Upper lobe of left lung (tissue), 6 donors: ENCODE data around the gene SNCB. TPM values are rescaled to one million over a fixed set of nuclear protein-coding genes. Genes with fewer than 3 reads are reported as not detected.

Source experiments
- ATAC-seq, 2 donors: fragments of 200-7000 bp; cut with Tn5 transposase; one replicate each; pipeline ENCODE4 v1.9.1; 2022; ENCODE audit warnings: mild to moderate bottlenecking in 2 of 2, moderate library complexity in 2 of 2; ENCODE audit not compliant: low FRiP score in 2 of 2
- DNase-seq, 2 donors: peaks; one replicate each; pipeline ENCODE4 v3.0.0-alpha.2; 2019 to 2020
- H3K27ac ChIP-seq, 4 donors: fragments of 200-600 bp; sonication (generic); one replicate each; pipeline ENCODE4 v1.5.1; 2016 to 2019
- H3K27me3 ChIP-seq, 4 donors: fragments of 200-600 bp; sonication (generic); one replicate each; pipeline ENCODE4 v1.5.1; 2017 to 2019
- H3K36me3 ChIP-seq, 4 donors: fragments of 200-600 bp; sonication (generic); one replicate each; pipeline ENCODE4 v1.5.1; 2016 to 2019
- H3K4me1 ChIP-seq, 4 donors: fragments of 200-600 bp; sonication (generic); one replicate each; pipeline ENCODE4 v1.5.1; 2018 to 2019
- H3K4me3 ChIP-seq, 4 donors: fragments of 200-600 bp; sonication (generic); one replicate each; pipeline ENCODE4 v1.5.1; 2017 to 2019; ENCODE audit warnings: mild to moderate bottlenecking in 2 of 4, moderate library complexity in 1 of 4
- H3K9me3 ChIP-seq, 4 donors: fragments of 200-600 bp; sonication (generic); one replicate each; pipeline ENCODE4 v1.5.1; 2018 to 2019
- EP300 ChIP-seq, 4 donors: sonication (generic); formaldehyde crosslinking; IDR thresholded peaks; one replicate each; pipeline ENCODE4 v1.5.1; 2017; ENCODE audit warnings: antibody characterized with exemption in 4 of 4, control low read depth in 2 of 4
- POLR2A ChIP-seq, 4 donors: fragments of 450-650 bp; IDR thresholded peaks; one replicate each; pipeline ENCODE4 v1.5.1; 2016 to 2017; ENCODE audit warnings: antibody characterized with exemption in 4 of 4, mild to moderate bottlenecking in 2 of 4
- POLR2AphosphoS5 ChIP-seq, 2 donors: sonication (generic); formaldehyde crosslinking; IDR thresholded peaks; one replicate each; pipeline ENCODE4 v1.5.1; 2017; ENCODE audit warnings: antibody characterized with exemption in 2 of 2
- WGBS, 2 donors: methylation state at CpG; one replicate each; pipeline ENCODE4 v1.1.5; 2017 to 2018; 5-methylcytosine and 5-hydroxymethylcytosine counted together
- total RNA-seq, 6 donors: library from RNA; depleted of rRNA in 4 of 6; stranded (reverse); fragments of >200 nt in 4 of 6; gene quantifications; one replicate each; pipeline versions ENCODE4 v1.1.0 to v1.2.1, GENCODE V29; 2016 to 2021
- TF ChIP-seq, protein P1 (sequence below), 6 experiments: fragments of 450-650 bp in 4 of 6; fragments of 200-600 bp in 2 of 6; sonication (generic) in 2 of 6; IDR thresholded peaks; one replicate each; pipeline ENCODE4 v1.5.1; 2016 to 2019; ENCODE audit warnings: antibody characterized with exemption in 6 of 6
- donor health status: DM: no; HTN: no; CAD: no; lungs with moderate emphysema.
- donor health status: DM: no; HTN: yes; CAD: no; lungs with severe emphysema.

The SNCB gene
- total RNA-seq, 6 donors from 2014 or later, result not detected

DNA sequence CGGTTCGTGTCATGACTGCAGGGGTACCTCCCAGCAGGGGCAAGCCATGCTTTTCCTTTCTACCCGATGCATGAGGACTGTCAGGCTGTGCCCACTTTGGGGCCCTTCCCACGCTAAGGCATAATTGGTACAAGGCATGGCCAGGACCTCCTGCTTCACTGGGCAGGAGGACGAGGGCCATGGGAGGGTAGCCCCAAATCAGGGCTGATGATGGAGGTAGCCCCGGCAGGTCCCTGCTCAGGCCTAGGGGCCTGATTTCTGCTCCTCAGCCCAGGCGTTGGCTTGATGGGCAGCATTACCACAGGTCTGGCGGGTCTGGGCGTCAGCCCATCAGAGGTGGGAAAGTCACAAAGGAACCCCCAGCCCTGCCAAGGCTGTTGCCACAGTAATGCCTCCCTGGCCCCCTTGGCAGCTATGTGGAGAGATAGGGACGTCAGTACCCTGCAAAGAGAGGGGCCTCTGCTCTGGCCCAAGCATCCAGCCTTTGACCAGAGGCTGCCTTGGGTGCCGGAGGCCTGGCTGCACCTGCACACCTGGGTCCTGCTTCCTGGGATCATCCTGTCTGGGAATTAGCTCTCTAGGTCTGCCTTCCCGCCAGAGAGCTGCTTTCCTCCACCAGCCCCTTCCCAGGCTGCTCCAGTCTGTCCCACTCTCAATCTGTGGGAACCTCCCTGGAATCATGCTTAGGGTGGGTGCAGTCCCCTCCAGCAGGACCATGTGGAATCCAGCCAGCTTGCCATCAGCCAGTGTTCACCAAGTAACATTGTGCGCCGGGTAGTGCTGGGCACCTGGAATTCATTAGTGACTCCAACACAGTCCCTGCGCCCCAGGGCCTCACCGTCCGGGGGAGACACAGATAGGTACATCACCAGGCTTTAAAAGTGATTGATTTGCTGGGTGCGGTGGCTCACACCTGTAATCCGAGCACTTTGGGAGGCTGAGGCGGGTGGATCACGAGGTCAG lies 32.3 kb upstream of the SNCB start:
- 87 to 96% methylated on average over 9 to 19 of the region's 21 CpGs for WGBS, 2 donors
- no peak overlapping the region for H3K27ac ChIP-seq
- peaks cover 14 to 25% (median 16%) of the 10 kb centered on the region in 4 donors for H3K4me1 ChIP-seq
- peaks cover 0 to 4% (median 0%) of the 10 kb centered on the region in 4 donors for H3K27me3 ChIP-seq
- H3K36me3 ChIP-seq, result peaks cover 0 to under 1% (median 0%) of the 10 kb centered on the region in 4 donors
- H3K9me3 ChIP-seq, result no peaks in the 10 kb centered on the region
- ATAC-seq (no peak), DNase-seq (no peak)
- H3K4me3 ChIP-seq, result no peak overlapping the region
- TF ChIP-seq POLR2A (IDR thresholded peaks at IDR 0.05), result no peak
- TF ChIP-seq POLR2AphosphoS5 (IDR thresholded peaks at IDR 0.05), result no peak
- TF ChIP-seq, protein P1, sequence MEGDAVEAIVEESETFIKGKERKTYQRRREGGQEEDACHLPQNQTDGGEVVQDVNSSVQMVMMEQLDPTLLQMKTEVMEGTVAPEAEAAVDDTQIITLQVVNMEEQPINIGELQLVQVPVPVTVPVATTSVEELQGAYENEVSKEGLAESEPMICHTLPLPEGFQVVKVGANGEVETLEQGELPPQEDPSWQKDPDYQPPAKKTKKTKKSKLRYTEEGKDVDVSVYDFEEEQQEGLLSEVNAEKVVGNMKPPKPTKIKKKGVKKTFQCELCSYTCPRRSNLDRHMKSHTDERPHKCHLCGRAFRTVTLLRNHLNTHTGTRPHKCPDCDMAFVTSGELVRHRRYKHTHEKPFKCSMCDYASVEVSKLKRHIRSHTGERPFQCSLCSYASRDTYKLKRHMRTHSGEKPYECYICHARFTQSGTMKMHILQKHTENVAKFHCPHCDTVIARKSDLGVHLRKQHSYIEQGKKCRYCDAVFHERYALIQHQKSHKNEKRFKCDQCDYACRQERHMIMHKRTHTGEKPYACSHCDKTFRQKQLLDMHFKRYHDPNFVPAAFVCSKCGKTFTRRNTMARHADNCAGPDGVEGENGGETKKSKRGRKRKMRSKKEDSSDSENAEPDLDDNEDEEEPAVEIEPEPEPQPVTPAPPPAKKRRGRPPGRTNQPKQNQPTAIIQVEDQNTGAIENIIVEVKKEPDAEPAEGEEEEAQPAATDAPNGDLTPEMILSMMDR (IDR thresholded peaks at IDR 0.05), result no peak
- TF ChIP-seq EP300 (IDR thresholded peaks at IDR 0.05), result no peak

DNA sequence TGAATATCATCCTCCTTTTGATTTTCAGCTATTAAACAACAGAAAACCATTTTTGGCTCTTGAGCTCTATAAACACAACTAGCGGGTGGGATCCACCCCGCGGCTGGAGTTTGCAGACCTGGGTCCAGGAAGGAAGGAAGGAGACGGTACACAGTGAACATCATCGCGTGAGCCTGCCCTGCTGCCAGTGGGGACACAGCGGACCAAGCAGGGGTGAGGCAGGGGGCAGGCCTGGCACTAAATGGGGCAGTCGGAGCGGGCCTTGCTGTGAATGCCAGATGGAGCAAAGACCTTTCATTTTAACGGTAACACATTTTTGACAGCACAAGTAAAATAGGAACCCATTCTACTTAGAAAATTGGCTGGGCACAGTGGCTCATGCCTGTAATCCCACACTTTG lies 31.3 kb upstream of the SNCB start:
- DNase-seq, result no peak
- no peaks in the 10 kb centered on the region for H3K9me3 ChIP-seq
- no peak for TF ChIP-seq POLR2AphosphoS5 (IDR thresholded peaks at IDR 0.05)
- no peak for TF ChIP-seq EP300 (IDR thresholded peaks at IDR 0.05)
- TF ChIP-seq, protein P1 (IDR thresholded peaks at IDR 0.05), result no peak
- no peak for TF ChIP-seq POLR2A (IDR thresholded peaks at IDR 0.05)
- no peak overlapping the region for H3K4me3 ChIP-seq
- H3K27ac ChIP-seq, result no peak overlapping the region
- 72 to 75% methylated on average over 10 of the region's 10 CpGs for WGBS, 2 donors
- peaks cover 0 to 10% (median 3%) of the 10 kb centered on the region in 4 donors for H3K36me3 ChIP-seq
- peaks cover 14 to 26% (median 16%) of the 10 kb centered on the region in 4 donors for H3K4me1 ChIP-seq
- H3K27me3 ChIP-seq, result peaks cover 0 to 4% (median 0%) of the 10 kb centered on the region in 4 donors
- ATAC-seq, result no peak

DNA sequence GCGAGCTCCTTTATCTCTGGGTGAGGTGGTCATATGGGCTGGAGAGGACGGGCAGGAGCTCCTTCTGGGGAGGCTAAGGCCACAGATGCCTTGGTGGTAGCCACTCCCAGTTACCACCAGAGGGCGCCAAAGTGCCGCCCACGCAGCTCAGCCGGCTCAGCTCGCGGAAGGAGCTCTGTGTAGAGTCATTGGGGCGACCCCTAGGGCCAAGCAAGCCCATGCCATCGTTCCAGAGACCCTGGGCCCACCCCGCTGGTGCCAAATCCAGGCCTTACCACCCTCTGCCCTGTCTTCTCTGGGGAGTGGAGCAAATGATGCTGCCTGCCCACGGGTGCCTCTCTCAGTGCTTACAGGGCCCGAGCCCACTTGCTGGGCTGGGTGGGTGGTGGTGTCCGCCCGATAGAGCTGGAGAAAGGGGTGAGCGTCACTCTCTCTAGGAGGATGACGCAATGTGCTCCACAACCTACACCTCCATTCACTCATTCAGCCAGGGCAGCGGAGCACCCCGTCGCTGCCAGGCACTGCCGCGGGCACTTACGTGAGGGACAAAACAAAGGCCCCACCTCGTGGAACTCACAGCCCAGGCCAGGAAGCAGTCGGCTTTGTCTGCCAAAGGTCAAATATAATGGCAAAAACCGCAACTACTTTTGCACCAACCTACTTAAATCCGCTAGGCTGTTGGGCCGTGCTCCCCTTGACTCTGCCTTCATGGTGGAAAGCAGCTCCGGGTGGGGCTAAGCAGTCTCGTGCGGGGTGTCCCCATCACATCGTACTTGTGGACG lies 30.7 kb upstream of the SNCB start:
- no peak for TF ChIP-seq POLR2A (IDR thresholded peaks at IDR 0.05)
- TF ChIP-seq POLR2AphosphoS5 (IDR thresholded peaks at IDR 0.05), result no peak
- TF ChIP-seq, protein P1 (IDR thresholded peaks at IDR 0.05), result peak; percentile 86 to 98 (median 94)
- peak; percentile 69 to 91 for DNase-seq
- H3K4me3 ChIP-seq, result no peak overlapping the region
- no peaks in the 10 kb centered on the region for H3K9me3 ChIP-seq
- WGBS, 2 donors, result 53 to 76% methylated on average over 11 to 31 of the region's 33 CpGs
- peak; percentile 76 to 81 for ATAC-seq
- H3K27me3 ChIP-seq, result peaks cover 0 to 4% (median 0%) of the 10 kb centered on the region in 4 donors
- H3K4me1 ChIP-seq, result peaks cover 14 to 26% (median 16%) of the 10 kb centered on the region in 4 donors
- H3K27ac ChIP-seq, result no peak overlapping the region
- peaks cover 0 to 17% (median 6%) of the 10 kb centered on the region in 4 donors for H3K36me3 ChIP-seq

DNA sequence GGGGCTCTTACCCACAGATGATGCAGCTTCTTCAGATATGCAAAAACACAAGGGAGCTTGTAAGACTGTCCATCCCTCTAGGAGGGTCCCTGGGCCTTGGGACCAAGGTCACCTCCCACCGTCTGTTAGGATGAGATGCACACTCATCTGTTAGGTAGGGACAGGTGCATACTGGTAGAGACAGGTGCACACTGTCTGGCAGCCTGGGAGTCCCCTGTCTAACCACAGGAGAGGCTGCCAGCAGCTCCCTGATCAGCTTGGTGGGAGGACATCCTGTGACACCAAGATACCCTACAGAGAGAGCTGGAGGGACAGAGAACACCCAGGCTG lies 30.2 kb upstream of the SNCB start:
- H3K36me3 ChIP-seq, result peaks cover 0 to 22% (median 10%) of the 10 kb centered on the region in 4 donors
- ATAC-seq, result no peak
- H3K4me3 ChIP-seq, result no peak overlapping the region
- H3K9me3 ChIP-seq, result no peaks in the 10 kb centered on the region
- peaks cover 0 to 4% (median 0%) of the 10 kb centered on the region in 4 donors for H3K27me3 ChIP-seq
- no peak for DNase-seq
- no peak overlapping the region for H3K27ac ChIP-seq
- peaks cover 14 to 26% (median 16%) of the 10 kb centered on the region in 4 donors for H3K4me1 ChIP-seq
- WGBS, 2 donors, result 20% methylated on average over 1 of the region's 1 CpG; no CpG with 5 or more reads in 1 of the 2 donors
- no peak for TF ChIP-seq EP300 (IDR thresholded peaks at IDR 0.05)
- no peak for TF ChIP-seq POLR2AphosphoS5 (IDR thresholded peaks at IDR 0.05)
- TF ChIP-seq, protein P1 (IDR thresholded peaks at IDR 0.05), result no peak
- no peak for TF ChIP-seq POLR2A (IDR thresholded peaks at IDR 0.05)
